ENCODE measurements around the gene RASAL2. TPM values are rescaled to one million over a fixed set of nuclear protein-coding genes. Genes with fewer than 3 reads are reported as not detected.

Gene RASAL2
- total and polyA plus RNA-seq, 2 of the 13 experiments (the other 11 are each of a cell fraction or from before 2014, with no cell fraction given) = 5.4 to 5.9 TPM

GRCh38 chr1:178389441-178389840, 295.5 kb downstream of the RASAL2 start:
- Histone ChIP-seq H4K20me1 (ENCODE audit: insufficient read depth, low read length) (no peaks in the 10 kb centered on the region), H3K4me1 (ENCODE audit: insufficient read depth, low read length) (no peaks in the 10 kb centered on the region), H3K27ac (ENCODE audit: extremely low read length, insufficient read depth, low read length) (no peak overlapping the region), H3K79me2 (ENCODE audit: insufficient read depth, low read length) (no peaks in the 10 kb centered on the region), H3K9ac (ENCODE audit: insufficient read depth, low read depth, low read length) (no peak overlapping the region), H3K9me3 (ENCODE audit: low read length) (no peaks in the 10 kb centered on the region), H3K36me3 (replicated peaks in 1 of 2; ENCODE audit: control insufficient read depth in 1 of 2, insufficient read depth in 2 of 2, low read length in 2 of 2) (no peaks in the 10 kb centered on the region), H3K27me3 (ENCODE audit: control insufficient read depth in 1 of 2, insufficient read depth in 2 of 2, low read length in 2 of 2) (no peaks in the 10 kb centered on the region), H2AFZ (ENCODE audit: low read length) (no peak overlapping the region), H3K4me3 (replicated peaks in 1 of 3; ENCODE audit: insufficient read depth in 1 of 3, low read depth in 2 of 3, low read length in 3 of 3) (no peak overlapping the region), H3K4me2 (ENCODE audit: low read depth, low read length) (no peak overlapping the region)
- ATAC-seq = no peak
- ChIA-PET CTCF (ENCODE audit: low intra/inter-chr PET ratio, low total read pairs) (no interaction called here), POLR2A (no interaction called here)
- DNase-seq (ENCODE audit: low spot score) = no peak
- in situ Hi-C loops (cut with HindIII; ENCODE audit: extremely low pct_ligation_motif_present, low pct_unique_long_range_greater_than_20kb) (no loop called here), intact Hi-C loops (cut with micrococcal nuclease; ENCODE audit: unreplicated experiment) (no loop called here)
- FAIRE-seq = no peak
- no TSS peak for BruUV-seq (replicated peaks)
- TF ChIP-seq ZNF407 (CRISPR knock-in tag; IDR thresholded peaks at IDR 0.05; ENCODE audit: not compliant biosample characterization) = no peak
- TF ChIP-seq PAF1 (CRISPR knock-in tag; IDR thresholded peaks at IDR 0.05) = no peak
- no peak for TF ChIP-seq YY1 (IDR thresholded peaks at IDR 0.05; ENCODE audit: insufficient read depth, insufficient replicate concordance, low read depth, low read length)
- TF ChIP-seq MEIS1 (CRISPR knock-in tag; IDR thresholded peaks at IDR 0.05; ENCODE audit: borderline replicate concordance) = no peak
- no peak for TF ChIP-seq ZNF318 (CRISPR knock-in tag; IDR thresholded peaks at IDR 0.05)
- TF ChIP-seq ZNF580 (CRISPR knock-in tag; IDR thresholded peaks at IDR 0.05; ENCODE audit: borderline replicate concordance, low read depth) = no peak

Measured in HepG2 (cell line).